22Rv1 (cell line): ENCODE data around the gene EDN3.

Experiments
- H3K27ac ChIP-seq: fragments of 450-650 bp; 2 replicates; pipeline ENCODE4 v1.5.1; 2017
- CTCF ChIP-seq: fragments of 450-650 bp; IDR thresholded peaks from 2 replicates; pipeline ENCODE4 v1.5.1; 2017; ENCODE audit warnings: mild to moderate bottlenecking
- ZFX ChIP-seq: fragments of 450-650 bp; IDR thresholded peaks from 2 replicates; pipeline ENCODE4 v1.6.1; 2017; ENCODE audit warnings: antibody characterized with exemption, borderline replicate concordance

Gene EDN3, protein sequence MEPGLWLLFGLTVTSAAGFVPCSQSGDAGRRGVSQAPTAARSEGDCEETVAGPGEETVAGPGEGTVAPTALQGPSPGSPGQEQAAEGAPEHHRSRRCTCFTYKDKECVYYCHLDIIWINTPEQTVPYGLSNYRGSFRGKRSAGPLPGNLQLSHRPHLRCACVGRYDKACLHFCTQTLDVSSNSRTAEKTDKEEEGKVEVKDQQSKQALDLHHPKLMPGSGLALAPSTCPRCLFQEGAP

DNA sequence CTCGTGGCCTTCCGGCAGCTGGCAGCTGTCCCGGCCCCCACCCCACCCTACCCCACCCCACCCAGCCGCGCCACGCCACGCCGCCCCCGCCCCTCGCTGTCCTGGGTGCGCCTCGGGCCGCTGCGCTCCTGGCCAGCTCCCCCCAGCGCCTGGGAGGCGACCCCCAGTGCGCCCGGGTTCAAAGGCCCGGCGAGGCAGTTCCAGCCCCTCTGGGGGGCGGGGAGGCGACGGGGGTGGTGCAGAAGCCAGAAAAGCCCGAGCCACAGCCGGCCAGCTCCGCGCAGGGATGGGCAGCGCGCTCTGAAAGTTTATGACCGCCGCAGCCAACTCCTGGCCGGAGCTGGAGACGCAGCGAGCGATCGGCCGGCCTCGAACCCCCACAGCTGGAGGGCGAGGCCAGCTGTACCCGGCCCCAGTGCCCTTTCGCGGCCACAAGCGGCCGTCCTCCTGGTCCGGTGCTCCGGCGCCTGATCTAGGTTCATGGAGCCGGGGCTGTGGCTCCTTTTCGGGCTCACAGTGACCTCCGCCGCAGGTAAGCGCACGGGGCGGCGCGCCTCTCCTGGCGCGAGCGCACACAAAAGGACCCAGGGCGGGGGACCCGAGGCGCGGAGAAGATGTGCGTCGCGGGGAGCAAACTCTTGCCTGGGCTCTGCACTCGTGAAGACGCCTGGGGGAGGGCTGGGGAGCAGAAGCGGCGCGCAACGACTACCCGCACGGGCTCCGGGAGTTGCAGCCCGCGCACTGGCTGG, at the start of gene EDN3:
Gene EDN3 (plus strand): TSS at position 279 of the 749 bp plus-strand sequence. CDS start 202 bp downstream, at position 481.
- no peak within 1 kb of the TSS for H3K27ac ChIP-seq
- no peak for TF ChIP-seq CTCF
- TF ChIP-seq ZFX: no peak

GRCh38 chr20:59253325-59253724, 47.1 kb upstream of the EDN3 start:
- no peak overlapping the region for H3K27ac ChIP-seq
- TF ChIP-seq ZFX (no peak), CTCF (no peak)

DNA sequence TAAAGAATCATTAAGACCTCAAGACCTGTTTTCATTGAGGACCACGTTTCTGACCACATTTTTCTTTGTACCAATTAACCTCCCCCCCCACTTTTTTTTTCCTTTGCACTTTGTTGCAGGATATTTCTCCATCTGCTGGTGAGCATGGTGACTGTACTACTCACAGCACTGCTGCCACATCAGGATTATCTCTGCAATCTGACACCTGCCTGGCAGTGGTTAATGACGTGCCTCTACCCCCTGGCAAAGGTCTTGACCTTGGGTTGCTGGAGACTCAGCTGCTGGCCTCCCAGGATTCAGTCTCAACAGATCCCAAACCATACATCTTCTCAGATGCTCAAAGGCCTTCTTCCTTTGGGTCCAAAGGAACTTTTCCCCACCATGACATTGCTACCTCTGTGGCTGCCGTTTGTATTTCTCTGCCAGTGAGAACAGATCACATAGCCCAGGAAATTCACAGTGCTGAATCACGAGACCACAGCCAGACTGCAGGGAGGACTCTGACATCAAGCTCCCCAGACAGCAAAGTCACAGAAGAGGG, 46.6 kb upstream of the EDN3 start:
- no peak for TF ChIP-seq ZFX
- no peak for TF ChIP-seq CTCF
- H3K27ac ChIP-seq: no peak overlapping the region

- TF ChIP-seq ZFX (no peak), CTCF (no peak)
- no peak overlapping the region for H3K27ac ChIP-seq
Measured at GRCh38 chr20:59255256-59255655, 45.2 kb upstream of the EDN3 start.

DNA sequence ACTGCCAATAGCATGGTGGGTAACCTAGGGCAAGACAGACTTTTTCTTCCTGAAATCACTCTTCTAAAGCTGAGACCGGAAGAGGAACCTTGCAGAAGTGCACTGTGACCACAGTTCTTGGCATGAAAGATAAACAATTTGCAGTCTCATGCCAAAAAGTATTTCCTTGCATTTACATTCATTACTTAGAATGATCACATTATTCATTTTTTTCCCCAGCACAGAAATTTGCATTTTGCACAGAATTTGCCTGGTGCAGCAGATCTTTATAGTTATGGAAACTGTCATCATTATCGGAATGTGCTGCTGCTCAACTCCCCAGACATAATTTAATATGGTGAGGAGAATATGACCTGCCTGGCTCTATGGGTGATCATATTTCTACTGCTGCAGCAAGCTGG, 42.2 kb upstream of the EDN3 start:
- TF ChIP-seq ZFX: no peak
- no peak for TF ChIP-seq CTCF
- no peak overlapping the region for H3K27ac ChIP-seq

GRCh38 chr20:59259946-59260345, 40.5 kb upstream of the EDN3 start:
- TF ChIP-seq CTCF (no peak), ZFX (no peak)
- no peak overlapping the region for H3K27ac ChIP-seq

DNA sequence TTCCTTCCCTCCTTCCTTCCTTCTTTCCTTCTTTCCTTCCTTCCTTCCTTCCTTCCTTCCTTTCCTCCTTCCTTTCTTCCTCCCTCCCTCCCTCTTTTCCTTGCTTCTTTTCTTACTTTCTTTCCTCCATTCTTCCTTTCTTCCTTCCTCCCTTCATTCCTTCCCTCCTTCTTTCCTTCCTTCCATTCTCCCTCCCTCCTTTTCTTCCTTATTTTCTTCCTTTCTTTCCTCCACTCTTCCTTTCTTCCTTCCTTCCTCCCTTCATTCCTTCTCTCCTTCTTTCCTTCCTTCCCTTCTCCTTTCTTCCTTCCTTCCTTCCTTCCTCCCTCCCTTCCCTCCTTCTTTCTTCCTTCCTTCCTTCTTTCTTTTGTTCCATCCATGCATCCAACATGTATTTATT, 35.1 kb upstream of the EDN3 start:
- TF ChIP-seq CTCF: no peak
- no peak for TF ChIP-seq ZFX
- H3K27ac ChIP-seq: no peak overlapping the region
